SIG-M5 (cell line): Measurements from ENCODE around the gene SBF2.
"Not testable (repeated sequence)": the region's sequence is repeated elsewhere in the genome, so short reads cannot be mapped to it uniquely, and the experiment has no call there.

Source experiments
- DNase-seq: peaks from one replicate; lab custom pipeline; 2025; lab: John Stamatoyannopoulos, UW

The SBF2 gene

DNA sequence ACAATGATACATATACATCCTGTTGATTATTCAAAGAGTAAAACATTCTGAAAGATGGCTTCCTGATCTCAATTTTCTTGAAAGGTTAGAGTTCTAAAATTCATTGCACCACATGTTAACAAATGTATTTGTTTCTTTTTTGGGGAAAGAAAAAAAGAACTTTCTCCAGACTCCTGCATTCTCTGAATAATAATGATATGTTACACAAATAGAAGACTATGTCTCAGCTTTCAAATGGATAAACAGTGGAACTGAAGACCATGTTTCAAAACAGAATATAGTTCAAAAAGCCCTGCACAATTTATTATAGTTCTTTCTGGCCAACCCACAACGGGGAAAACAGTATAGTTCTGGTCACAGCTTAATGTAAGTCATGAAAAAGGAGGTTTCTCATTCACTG, 277.0 kb downstream of the SBF2 start:
- DNase-seq: no peak

DNA sequence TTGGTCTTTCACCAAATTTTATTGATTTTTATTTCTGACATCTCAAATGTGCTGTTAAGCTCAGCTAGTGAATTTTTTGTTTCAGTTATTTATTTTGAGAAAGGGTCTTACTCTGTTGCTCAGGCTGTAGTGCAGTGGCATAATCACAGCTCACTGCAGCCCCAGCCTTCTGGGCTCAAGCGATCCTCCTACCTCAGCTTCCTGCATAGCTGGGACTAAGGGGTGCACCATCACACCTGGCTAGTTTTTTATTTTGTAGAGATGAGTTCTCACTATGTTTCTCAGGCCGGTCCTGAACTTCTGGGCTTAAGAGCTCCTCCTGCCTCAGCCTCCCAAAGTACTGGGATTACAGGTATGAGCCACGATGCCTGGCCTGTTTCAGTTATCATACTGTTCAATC, 282.0 kb downstream of the SBF2 start:
- no peak for DNase-seq

GRCh38 chr11:10005955-10006525, 288.0 kb downstream of the SBF2 start:
- DNase-seq: no peak

DNA sequence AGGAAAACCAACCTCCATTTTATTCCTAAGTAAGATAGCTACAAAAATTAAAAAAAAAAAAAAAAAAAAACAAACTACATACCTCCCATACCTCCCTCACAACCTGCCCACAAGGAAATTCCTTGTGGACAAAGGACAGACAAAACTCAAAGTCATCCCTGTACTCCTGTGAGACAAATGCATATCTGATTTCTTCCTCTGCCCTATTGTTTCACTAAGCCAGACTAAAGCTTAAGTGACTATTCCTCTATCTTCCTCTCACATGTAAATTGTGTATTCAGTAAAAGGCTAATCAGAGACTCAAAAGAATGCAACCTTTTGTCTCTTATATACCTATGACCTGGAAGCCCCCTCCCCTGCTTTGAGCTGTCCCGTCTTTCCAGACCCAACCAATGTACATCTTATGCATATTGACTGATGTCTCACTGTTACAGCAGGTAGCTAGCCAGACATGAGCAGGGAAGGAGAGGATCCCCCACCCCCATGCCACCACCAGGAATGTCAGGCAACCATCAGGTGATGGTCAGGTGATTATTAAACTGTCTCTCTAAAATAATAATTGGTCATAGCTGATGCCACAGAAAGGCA, 289.4 kb downstream of the SBF2 start:
- no peak for DNase-seq

DNA sequence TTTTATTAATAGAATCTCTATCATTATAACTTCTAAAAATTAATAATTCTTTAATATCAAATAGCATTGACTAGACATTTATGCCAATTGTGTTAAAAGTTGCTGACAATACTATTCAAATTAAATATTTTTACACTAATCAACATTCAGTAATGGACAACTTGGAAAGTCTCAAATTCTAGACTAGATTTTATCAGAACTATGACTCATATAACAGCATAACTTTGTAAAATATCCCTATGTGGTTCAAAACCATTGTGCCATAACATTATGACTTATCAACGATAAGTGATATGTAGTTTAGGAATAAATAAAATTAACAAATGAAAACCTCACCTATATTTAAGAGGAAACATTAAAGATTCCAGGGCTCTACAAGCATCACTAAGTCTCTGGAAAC, 291.8 kb downstream of the SBF2 start:
- DNase-seq: no peak

DNA sequence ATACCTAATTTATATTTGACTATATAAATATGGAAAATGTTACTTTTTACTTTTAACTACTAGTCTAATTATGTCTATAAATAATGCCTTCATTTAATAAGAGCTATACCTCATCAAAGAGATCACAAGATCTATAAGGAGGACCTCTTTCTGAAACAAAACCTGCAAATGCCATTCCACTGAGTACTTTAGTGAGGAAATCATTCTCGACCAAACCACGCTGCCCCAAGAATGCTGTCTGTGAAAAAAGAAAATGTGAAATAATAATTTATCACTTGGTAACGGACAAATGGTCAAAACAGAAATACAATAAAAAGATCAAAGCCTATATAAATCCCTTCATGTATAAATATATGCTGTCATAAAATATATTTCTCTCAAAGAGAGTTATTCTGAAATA, 301.7 kb downstream of the SBF2 start:
- DNase-seq: no peak

GRCh38 chr11:9990221-9990973, 303.6 kb downstream of the SBF2 start:
- DNase-seq: no peak

DNA sequence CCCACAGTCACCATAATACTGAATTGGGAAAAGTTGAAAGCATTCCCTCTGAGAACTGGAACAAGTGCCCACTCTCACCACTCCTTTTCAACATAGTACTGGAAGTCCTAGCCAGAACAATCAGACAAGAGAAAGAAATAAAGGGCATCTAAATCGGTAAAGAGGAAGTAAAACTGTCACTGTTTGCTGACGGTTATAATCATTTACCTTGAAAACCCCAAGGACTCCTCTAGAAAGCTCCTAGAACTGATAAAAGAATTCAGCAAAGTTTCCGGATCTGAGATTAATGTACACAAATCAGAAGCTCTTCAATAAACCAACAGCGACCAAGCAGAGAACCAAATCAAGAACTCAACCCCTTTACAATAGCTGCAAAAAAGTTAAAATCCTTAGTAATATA, 306.7 kb downstream of the SBF2 start:
- DNase-seq: not testable (repeated sequence)

DNA sequence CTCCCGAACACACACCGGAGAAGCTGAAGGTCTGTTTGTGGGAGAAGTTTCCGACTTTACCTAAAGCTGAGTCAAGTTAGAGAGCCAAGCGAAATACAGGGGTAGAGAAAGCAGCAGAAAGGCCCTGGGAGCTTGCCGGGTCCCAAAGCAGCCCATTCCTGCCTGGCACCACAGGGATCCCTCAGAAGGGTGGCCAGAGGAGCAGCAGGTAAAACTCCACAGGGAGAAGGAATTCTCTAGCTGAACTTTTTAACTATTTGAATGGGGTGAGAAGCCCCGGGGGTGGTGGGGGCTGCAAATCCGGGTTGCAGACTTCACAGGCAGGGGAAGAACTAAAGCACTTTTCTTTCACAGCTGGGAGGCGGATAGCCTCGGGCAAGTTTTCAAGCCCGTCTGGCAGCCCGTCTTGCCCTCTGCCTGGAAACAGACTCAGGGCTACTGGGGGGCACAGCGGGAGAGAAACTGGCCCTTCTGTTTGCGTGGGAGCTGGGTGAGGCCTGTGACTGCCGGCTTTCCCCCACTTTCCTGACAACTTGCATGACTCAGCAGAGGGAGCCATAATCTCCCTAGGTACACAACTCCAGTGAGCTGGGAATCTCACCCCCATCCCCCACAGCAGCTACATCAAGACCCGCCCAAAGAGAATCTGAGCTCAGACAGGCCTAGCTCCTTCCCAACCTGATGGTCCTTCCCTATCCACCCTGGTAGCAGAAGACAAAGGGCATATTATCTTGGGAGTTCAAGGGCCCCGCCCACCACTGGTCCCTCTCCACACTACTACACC, 311.0 kb downstream of the SBF2 start:
- no peak for DNase-seq

GRCh38 chr11:9982127-9982795, 311.8 kb downstream of the SBF2 start:
- DNase-seq: no peak

DNA sequence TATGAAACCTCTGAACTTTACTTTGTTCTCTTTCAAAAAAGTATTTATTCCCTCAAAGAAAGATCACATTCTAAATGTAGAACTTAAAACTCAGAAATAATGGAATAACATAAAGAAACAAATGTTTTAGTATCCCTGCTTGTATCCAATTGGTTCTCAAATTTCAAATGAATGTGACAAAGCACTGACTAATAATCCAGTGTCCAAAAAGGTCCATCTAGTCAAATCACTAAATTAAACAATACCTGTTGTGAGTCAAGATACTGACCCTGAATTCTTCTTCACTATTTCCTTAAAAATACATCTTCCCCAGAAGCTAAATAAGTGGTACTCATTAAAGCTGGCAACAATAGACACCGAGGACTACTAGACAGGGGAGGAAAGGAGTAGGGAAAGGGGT, 313.1 kb downstream of the SBF2 start:
- DNase-seq: no peak

GRCh38 chr11:9977554-9977953, 316.5 kb downstream of the SBF2 start:
- no peak for DNase-seq

- DNase-seq: no peak
Measured at GRCh38 chr11:9974375-9974774, 319.6 kb downstream of the SBF2 start.

GRCh38 chr11:9973921-9974320, 320.1 kb downstream of the SBF2 start:
- no peak for DNase-seq

DNA sequence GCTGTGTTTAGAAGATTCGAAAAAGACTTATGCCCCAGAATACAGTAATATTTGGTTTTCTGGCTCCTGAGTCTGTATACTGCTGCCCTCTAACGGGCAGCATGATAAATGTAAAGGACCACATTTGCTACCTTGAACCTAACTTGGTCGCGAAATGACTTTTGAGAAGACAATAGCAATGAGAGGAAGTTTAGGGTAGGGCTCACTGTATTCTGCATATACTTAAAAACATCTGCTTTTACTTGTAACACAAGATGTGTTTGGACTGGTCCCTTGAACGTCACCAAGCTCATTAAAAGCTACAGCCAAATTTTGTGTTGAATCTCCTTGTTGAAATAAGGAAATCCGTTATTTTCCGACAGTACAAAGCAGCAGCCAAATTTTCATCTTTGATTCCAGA, 321.0 kb downstream of the SBF2 start:
- no peak for DNase-seq

DNA sequence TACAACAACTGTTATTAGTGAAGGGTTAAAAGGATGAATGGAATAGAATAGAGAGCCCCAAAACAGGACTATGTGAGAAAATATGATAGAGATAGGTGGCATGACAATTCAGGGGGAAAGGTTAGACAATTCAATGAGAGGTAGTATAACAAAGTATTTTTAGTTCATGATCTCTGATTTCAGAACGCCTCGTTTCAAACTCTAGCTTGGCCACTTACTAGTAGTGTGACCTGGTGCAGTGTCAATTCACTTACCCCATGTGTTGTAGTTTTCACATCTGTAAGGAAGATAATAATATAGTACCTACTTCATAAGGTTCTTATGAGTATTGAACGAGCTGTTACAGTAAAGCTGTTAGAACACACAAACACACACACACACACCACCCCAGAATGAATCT, 322.1 kb downstream of the SBF2 start:
- DNase-seq: no peak

- DNase-seq: no peak
Measured at GRCh38 chr11:9969068-9969467, 325.0 kb downstream of the SBF2 start.

DNA sequence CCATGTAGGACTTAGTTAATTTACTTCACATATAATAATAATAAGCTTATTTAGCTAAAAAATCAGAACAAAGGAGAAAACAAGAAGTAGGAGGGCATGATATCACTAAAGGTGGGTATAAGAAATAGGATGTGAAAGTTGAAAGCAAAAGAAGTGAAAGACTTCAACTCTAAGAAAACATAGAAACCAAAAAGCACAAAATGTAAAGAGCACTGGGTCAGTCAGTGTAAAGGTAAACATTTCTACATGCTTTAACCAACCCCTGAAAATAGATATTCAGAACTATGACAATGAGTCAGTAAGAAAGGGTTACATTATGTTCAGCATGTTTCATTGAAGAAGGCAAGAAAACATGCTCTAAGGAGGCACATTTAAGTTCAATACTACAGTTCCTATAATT, 331.3 kb downstream of the SBF2 start:
- no peak for DNase-seq

GRCh38 chr11:9957072-9957471, 336.9 kb downstream of the SBF2 start:
- DNase-seq: no peak

GRCh38 chr11:9956483-9956882, 337.5 kb downstream of the SBF2 start:
- no peak for DNase-seq

DNA sequence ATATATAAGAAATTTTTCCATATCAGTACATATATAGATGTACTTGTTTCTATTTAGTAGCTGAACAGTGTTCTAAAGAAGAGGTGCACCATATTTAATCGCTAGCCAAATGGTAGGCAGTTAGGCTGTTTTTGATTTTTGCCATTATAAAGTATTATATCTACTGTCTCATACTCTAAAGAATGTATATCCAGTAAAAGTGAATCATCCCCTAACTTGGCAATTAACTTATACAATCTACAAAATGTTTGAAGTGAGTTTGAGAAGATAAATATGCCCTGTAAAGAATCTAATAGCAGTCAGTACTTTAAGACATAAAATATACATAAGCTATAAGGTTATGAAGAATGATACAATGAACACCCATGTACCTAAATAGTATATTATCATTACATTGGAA, 338.6 kb downstream of the SBF2 start:
- no peak for DNase-seq

DNA sequence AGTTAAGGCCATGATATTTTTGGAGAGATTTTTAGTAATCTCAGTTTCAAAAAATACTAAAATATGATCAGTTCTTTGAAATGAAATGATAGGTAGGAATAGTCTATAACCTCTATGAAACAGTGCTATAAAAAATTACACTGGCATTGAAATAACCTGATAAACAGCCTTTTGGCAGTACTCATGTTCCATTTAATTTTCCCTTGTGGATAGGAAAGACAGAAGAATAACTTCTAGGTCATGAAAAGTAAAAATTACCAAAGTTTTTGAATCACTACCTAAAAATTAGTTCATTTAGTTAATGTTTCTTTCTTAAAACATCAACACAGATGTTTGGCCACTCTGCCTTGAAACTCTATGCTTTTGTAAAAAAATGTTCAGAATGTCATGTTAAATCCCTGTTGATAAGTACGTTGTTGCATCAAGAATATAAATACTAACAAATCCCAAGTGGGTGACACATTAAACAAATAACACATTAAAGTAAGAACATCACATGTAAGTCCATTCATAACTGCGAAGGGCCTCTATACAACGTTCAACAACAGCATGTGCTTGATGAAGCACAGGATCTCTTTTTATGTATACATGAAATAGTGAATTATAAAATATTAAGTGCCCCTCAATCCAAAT, 339.9 kb downstream of the SBF2 start:
- no peak for DNase-seq
